Activated T-helper 1 cell treated with anti-CD3 and anti-CD28 coated beads, Interleukin-12 subunit alpha, Interleukin-12 subunit beta, Interleukin-2, Interleukin-4 antibody, amounts not matched to agents 30 ng/mL and 10 ng/mL and 1 ng/mL, durations not matched to agents 14 hours and 24 hours and 36 hours (primary cell): ENCODE results near the gene CABLES2. TPM values are rescaled to one million over a fixed set of nuclear protein-coding genes. Genes with fewer than 3 reads are reported as not detected.

Source experiments
- DNase-seq: peaks from one replicate; pipeline ENCODE4 v3.0.0; 2021; ENCODE audit warnings: low spot score
- H3K27ac Mint-ChIP-seq: one replicate; pipeline ENCODE4 v1.8.0; 2021; ENCODE audit warnings: mild to moderate bottlenecking, mixed read lengths
- H3K27me3 Mint-ChIP-seq: one replicate; pipeline ENCODE4 v1.8.0; 2022; ENCODE audit warnings: mild to moderate bottlenecking, moderate library complexity, mixed read lengths; ENCODE audit not compliant: insufficient read depth
- H3K36me3 Mint-ChIP-seq: one replicate; pipeline ENCODE4 v1.8.0; 2021; ENCODE audit warnings: low read depth, mixed read lengths
- H3K4me1 Mint-ChIP-seq: one replicate; pipeline ENCODE4 v1.8.0; 2021; ENCODE audit warnings: low read depth, mixed read lengths
- H3K4me3 Mint-ChIP-seq: one replicate; pipeline ENCODE4 v1.8.0; 2021; ENCODE audit warnings: mild to moderate bottlenecking, moderate library complexity, mixed read lengths
- H3K9me3 Mint-ChIP-seq: one replicate; pipeline ENCODE4 v1.8.0; 2021; ENCODE audit warnings: mixed read lengths
- intact Hi-C: fragments of 100-400 bp; cut with micrococcal nuclease; formaldehyde crosslinking; loops from one replicate; pipeline ENCODE4 v1.15.1; 2024
- total RNA-seq: library from RNA; stranded (reverse); gene quantifications from 2 replicates; pipeline ENCODE4 v1.2.3, GENCODE V29; 2022

CABLES2 gene
- total RNA-seq, 1 donor from 2014 or later, result 12.9 TPM

DNA sequence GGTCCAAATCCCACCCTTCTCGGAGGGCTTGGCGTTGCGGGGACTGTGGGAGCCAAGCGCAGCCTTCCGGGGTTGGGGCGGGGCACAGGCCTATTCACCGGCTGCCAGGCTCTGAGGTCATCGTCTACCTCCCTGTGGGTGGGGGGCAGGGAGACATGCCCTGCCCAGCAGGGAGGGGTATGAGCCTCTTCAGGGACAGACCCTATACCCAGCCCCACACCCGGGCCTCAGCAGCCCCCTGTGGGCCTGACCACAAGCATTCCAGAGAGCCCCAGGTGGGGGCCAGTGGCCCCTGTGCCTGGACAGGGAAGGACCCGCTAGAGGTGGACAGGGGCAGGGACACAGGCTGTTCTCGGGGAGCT, 51.6 kb downstream of the CABLES2 start:
- H3K27ac Mint-ChIP-seq, result no peak overlapping the region
- intact Hi-C loops, result no loop called here
- no peak for DNase-seq
- H3K4me3 Mint-ChIP-seq, result no peak overlapping the region
- no peaks in the 10 kb centered on the region for H3K4me1 Mint-ChIP-seq
- no peaks in the 10 kb centered on the region for H3K9me3 Mint-ChIP-seq
- H3K27me3 Mint-ChIP-seq, result no peaks in the 10 kb centered on the region
- no peaks in the 10 kb centered on the region for H3K36me3 Mint-ChIP-seq

DNA sequence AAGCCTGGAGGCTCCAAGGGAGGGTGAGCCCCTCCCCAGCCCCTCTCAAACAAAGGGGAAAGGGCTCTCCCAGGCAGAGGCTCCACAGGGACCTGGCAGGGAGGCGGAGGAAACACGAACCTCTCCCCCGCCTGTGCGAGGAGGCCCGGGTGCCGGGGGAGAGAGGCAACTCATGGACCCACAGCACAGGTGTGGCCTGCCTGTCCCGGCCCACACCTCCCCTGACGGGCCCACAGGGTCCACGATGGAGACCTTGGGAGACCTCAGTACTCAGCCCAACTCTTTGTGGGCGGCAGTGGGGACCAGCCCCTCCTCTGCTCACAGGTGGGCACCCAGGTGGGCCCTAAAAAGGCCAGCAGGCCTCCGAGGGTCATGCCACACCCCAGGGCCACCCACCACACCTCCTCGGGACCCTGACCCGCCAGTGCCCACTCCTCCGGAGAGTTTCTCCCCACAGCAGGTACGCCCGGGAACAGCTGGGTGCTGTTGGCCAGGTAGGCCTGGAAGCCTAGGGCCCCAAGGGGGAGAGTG, 52.2 kb downstream of the CABLES2 start:
- Mint-ChIP-seq H3K4me1 (no peaks in the 10 kb centered on the region), H3K4me3 (no peak overlapping the region), H3K36me3 (no peaks in the 10 kb centered on the region), H3K27ac (no peak overlapping the region), H3K27me3 (no peaks in the 10 kb centered on the region), H3K9me3 (no peaks in the 10 kb centered on the region)
- no peak for DNase-seq
- intact Hi-C loops, result no loop called here

DNA sequence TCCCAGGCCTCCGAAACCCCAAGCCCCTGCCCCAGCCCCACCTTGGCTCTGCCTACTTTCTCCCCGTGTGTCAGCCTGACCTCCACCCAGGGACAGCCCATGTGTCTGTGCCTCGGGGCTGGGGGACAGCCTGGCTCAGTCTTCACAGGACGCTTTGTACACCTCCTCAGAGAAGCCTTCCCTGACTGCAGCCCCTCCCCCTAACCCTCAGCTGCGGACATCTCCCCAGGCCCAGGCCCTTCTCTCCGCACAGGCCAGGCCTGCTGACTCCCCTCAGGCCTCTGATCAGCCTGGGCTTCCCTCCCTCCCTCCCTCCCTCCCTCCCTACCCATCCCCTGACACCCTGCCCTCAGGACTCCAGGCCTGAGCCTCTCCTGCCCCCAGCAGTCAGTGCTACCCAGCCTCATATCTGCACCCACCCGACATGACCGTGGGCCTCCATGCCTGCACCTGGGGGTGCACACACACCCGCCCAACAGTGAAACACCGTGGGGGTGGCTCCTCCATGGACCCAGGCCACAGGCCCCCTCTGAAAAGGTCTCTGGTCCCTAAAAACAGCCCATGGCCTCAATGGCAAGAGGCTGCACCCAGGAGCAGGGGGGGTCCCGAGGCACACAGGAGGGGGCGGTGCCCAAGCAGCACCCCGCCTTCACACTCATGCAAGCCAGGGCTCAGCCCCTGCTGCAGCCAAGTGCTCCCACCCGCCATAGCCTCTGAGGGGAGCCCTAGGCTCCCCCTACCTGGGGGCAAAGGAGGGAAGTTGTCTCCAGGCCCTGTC, 52.9 kb downstream of the CABLES2 start:
- intact Hi-C loops, result no loop called here
- H3K27me3 Mint-ChIP-seq, result peaks cover 2% of the 10 kb centered on the region
- no peaks in the 10 kb centered on the region for H3K4me1 Mint-ChIP-seq
- DNase-seq, result no peak
- H3K4me3 Mint-ChIP-seq, result no peak overlapping the region
- no peaks in the 10 kb centered on the region for H3K36me3 Mint-ChIP-seq
- peaks cover 3% of the 10 kb centered on the region for H3K9me3 Mint-ChIP-seq
- H3K27ac Mint-ChIP-seq, result no peak overlapping the region

DNA sequence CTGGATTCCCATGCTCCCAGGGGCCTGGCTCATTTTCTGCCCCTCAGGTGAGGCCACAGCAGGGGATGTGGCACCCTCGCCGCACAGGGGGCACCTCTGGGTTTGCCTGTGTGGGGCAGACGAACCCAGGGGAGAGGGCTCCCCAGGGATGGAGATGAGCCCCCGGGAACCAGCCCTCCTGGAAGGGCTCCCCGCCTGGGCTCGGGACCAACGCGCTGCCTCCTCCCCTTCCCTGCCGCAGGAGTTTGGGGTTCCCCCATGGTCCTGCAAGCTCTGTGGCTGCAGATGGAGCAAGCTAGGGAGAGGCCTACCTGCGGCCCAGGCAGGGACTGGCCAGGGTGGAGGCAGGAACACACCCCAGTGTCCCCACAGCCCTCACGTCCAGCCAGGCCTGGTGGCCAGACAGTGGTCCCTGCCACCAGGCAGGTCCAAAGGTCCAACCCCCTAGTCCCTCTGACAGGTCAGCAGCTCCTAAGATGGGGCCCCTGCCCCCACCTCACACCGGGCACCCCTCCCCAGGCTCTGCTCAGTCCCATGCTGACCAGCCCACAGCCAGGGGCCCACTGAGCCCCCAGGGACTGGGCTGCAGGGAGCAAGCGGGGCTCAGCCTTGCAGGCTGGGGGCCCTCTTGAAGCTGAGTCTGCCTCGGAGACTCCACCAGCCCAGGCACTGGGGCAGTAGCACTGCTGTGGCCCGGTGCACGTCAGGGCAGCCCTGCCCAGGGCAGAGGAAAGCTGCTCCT, 53.6 kb downstream of the CABLES2 start:
- intact Hi-C loops, result no loop called here
- Mint-ChIP-seq H3K4me1 (no peaks in the 10 kb centered on the region), H3K9me3 (peaks cover 8% of the 10 kb centered on the region), H3K27ac (no peak overlapping the region), H3K4me3 (no peak overlapping the region), H3K36me3 (peaks cover 3% of the 10 kb centered on the region), H3K27me3 (peaks cover 2% of the 10 kb centered on the region)
- no peak for DNase-seq

DNA sequence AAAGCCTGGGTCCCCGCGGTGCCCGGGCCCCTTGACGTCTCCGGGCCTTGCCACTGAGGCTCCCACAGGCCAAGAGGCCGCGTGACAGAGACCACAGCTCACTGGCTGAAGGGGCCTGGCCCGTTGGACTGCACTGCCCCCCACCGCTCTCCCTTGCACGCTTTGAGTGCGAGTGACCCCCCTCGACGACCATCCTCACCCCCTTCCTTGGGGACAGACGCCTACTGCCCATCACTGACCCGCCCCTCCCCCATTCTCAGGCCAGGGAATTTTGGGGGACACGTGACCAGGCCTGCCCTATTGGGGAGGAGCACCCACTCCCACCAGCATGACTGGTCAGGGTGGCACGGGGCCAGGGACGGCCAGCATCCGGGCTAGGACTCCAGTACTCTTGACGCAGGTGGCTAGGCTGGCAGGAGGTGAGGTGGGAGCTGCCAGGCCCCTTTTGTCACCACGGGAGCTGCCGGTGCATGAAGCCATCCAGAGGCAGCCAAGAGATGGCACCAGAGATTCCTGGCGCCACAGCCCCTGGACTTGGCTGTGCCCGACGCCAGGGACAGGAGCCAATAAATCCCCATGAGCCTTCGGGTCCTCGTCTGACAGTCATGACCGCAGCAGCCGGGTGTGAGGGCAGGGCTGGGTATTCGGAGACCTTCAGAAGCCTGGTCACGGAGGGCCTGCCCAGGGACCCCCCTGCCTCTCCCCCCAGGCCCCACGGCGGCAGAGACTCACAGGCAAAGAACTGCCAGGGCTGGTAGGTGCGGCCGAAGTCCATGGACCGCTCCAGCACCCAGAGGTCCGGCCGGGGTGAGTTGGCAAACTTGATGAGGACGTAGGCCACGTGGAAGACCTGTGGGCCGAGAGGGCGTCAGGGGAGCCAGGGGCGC, 54.4 kb downstream of the CABLES2 start:
- no peak overlapping the region for H3K4me3 Mint-ChIP-seq
- intact Hi-C loops, result no loop called here
- peaks cover 13% of the 10 kb centered on the region for H3K9me3 Mint-ChIP-seq

DNA sequence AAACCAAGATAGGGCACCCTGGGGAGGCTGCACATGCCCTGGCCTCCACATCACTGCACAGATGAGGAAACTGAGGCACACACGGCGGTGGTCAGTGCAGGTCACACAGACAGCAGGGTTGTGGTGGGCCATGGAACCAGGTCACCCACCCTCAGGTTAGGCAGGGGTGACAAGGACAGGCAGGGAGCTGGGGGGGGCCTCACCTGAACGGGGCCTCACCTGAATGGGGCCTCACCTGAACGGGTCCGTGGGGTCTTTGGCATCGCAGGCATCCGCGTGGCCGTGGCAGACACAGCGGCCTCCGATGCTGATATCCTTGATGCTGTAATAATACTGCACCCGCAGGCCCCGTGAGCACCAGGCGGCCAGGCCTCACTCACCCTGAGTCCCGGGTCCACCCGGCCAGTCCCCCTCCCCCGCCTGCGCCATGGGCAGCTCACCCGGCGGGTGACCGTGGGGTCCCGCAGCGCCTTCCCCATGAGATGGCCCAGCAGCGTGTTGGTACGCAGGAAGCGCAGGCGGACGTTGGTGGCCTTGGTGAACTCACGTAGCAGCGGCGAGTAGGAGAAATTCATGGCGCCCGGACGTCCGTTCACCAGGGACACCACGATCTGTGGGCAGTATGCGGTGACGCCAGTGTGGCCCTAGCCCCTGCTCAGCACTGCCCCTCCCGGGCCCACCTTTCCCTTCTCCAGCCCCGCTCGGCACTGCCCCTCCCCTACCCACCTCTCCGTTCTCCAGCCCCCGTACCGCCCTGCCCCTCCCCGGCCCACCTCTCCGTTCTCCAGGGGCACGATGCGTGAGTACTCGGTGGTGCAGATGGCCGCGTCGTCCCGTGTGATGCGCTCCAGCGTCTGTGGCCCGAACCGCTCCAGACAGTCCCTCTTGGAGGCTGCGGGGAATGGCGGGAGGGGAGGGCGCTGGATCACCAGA, 55.4 kb downstream of the CABLES2 start:
- Mint-ChIP-seq H3K4me1 (no peaks in the 10 kb centered on the region), H3K4me3 (no peak overlapping the region), H3K27ac (no peak overlapping the region), H3K9me3 (peaks cover 13% of the 10 kb centered on the region), H3K36me3 (peaks cover 3% of the 10 kb centered on the region), H3K27me3 (peaks cover 2% of the 10 kb centered on the region)
- no peak for DNase-seq
- intact Hi-C loops, result no loop called here

More for the DNA sequence above, 54.4 kb downstream of the CABLES2 start:
- Mint-ChIP-seq H3K4me1 (no peaks in the 10 kb centered on the region), H3K27ac (no peak overlapping the region), H3K36me3 (peaks cover 3% of the 10 kb centered on the region), H3K27me3 (peaks cover 2% of the 10 kb centered on the region)
- no peak for DNase-seq

DNA sequence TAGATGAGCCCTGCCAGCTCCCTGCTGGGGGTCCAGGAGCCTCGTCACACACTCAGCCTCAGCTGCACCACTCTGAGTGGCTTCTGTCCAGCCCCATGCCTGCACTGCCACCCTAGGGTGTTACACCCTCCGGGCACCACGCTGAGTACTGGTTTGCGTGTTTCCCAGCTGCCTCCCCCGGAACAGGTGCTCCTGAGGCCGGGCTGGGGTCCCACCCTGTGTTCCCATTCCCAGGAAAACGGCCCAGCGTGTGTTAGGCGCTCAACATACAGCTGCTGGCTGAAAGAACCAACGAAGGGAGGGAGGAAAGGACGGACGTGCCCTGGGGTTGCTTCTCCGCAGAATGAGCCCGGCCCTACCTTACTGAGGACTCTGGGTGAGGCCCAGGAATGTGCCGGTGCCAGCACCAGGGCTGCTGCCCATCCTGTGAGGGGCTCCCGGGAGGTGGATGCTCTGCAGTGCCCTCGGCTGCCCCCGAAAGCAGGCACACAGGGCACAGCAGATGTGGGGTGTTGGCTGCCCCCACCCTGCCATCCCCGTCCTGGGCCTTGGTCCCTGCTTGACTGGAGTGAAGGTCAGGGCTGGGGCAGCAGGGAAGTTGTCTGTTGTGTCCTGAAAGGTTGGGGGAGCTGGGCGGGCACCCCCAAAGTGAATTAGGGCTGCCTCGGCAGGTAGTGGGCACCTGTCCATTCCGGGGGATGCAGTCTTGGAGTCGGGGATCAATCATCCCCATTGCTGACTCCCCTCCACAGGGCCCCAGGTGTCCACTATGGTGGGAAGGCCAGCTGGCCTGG, 56.3 kb downstream of the CABLES2 start:
- intact Hi-C loops, result no loop called here
- H3K4me1 Mint-ChIP-seq, result no peaks in the 10 kb centered on the region
- no peak overlapping the region for H3K27ac Mint-ChIP-seq
- H3K9me3 Mint-ChIP-seq, result peaks cover 13% of the 10 kb centered on the region
- no peak for DNase-seq
- H3K27me3 Mint-ChIP-seq, result peaks cover 2% of the 10 kb centered on the region
- peaks cover 3% of the 10 kb centered on the region for H3K36me3 Mint-ChIP-seq
- no peak overlapping the region for H3K4me3 Mint-ChIP-seq

DNA sequence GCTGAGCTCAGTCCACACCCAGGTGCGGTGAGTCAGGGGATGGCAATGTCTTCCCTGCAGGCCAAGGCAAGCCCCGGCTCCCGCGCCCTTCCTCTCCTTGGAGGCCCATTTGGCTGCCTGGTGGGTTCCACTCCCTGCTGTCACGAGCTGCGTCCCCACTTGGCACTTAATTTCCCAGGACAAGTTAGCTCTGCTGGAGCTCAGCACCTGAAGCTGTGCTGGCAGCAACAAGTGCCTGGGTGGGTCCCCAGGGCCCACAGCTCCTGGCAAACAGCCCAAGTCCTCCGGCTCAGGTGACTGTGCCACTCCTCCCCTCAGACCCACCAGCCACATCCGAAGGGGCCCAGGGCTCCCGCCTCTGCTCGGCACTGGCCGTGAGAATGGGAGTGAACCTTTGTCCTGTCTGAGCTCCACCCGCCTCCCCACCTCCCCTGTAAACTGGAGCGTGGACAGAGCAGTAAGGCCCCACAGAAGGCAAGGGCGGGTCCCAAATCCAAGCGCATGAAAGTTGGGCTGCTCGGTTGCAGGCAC, 56.9 kb downstream of the CABLES2 start:
- no peak for DNase-seq
- Mint-ChIP-seq H3K4me1 (no peaks in the 10 kb centered on the region), H3K36me3 (peaks cover 3% of the 10 kb centered on the region), H3K9me3 (peaks cover 13% of the 10 kb centered on the region), H3K27me3 (peaks cover 2% of the 10 kb centered on the region), H3K27ac (no peak overlapping the region), H3K4me3 (no peak overlapping the region)
- intact Hi-C loops, result no loop called here

DNA sequence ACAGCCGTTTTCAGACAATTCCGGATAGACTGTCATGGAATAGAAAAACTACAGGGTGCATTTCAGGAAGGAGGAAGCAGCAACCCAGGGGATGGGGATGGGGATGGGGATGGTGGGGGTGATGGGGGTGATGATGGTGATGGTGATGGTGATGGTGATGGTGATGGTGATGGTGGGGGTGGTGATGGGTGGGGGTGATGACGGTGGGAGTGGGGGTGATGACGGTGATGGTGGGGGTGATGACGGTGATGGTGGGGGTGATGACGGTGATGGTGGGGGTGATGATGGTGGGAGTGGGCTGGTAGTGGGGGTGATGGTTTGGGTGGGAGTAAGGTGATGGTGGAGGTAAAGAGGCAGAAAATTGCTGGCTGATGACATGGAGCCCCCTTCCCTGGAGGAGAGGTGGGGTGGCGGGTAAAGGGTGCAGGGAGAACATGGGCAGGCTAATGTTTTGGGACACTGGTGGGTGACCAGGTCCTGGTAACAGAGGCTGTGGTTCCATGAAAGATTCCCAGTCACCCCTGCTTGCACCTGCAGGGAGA, 57.5 kb downstream of the CABLES2 start:
- Mint-ChIP-seq H3K36me3 (peaks cover 3% of the 10 kb centered on the region), H3K27ac (no peak overlapping the region), H3K4me3 (no peak overlapping the region), H3K27me3 (peaks cover 2% of the 10 kb centered on the region), H3K4me1 (no peaks in the 10 kb centered on the region), H3K9me3 (peaks cover 13% of the 10 kb centered on the region)
- intact Hi-C loops, result no loop called here
- DNase-seq, result no peak

DNA sequence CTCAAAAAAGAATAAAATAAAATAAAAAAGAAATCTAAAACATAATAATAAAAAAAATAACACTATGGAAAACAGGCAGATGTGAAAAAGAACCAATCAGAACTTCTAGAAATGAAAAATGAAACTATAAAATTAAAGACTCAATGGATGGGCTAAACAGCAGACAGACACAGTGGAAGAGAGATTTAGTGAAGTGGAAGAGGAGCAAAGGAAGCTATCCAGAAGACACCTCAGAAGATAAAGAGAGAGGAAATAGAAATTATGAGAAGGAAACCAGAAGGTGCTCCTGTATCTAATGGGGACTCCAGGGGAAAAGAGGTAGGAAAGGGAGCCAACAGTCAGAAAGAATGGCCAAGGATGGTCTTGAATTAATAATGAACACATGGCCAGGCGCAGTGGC, 58.5 kb downstream of the CABLES2 start:
- Mint-ChIP-seq H3K27ac (no peak overlapping the region), H3K4me3 (no peak overlapping the region), H3K9me3 (peaks cover 13% of the 10 kb centered on the region), H3K4me1 (no peaks in the 10 kb centered on the region), H3K27me3 (peaks cover 2% of the 10 kb centered on the region), H3K36me3 (peaks cover 3% of the 10 kb centered on the region)
- intact Hi-C loops, result no loop called here
- DNase-seq, result no peak

DNA sequence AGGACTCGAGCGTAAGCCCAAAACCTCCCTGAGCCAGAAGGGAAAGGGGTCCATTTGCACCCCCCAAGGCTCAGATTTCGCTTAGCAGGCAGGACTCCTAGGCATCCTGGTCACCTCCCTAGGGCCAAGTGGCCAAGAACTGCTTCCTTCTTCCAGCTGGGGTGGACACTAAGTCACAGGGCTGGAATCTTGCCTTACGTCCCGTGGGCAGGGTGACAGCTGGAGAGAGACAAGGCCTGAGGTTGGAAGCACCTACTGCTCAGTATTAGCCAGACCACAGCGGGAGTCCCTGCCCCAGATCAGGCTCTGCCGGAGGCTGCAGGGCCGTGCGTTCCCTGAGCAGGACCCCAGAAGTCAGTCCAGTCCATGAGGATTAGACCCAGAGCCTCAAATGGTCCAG, 59.6 kb downstream of the CABLES2 start:
- intact Hi-C loops, result no loop called here
- DNase-seq, result no peak
- Mint-ChIP-seq H3K36me3 (peaks cover 3% of the 10 kb centered on the region), H3K9me3 (peaks cover 13% of the 10 kb centered on the region), H3K27ac (no peak overlapping the region), H3K4me3 (no peak overlapping the region), H3K4me1 (no peaks in the 10 kb centered on the region), H3K27me3 (peaks cover 2% of the 10 kb centered on the region)
